Measurements from ENCODE around the gene POLH. TPM values are rescaled to one million over a fixed set of nuclear protein-coding genes. Genes with fewer than 3 reads are reported as not detected.

POLH gene
- 7.1 and 8.1 TPM in 2 replicates for total RNA-seq (2014; rRNA removed; shearing (Covaris generic))

DNA sequence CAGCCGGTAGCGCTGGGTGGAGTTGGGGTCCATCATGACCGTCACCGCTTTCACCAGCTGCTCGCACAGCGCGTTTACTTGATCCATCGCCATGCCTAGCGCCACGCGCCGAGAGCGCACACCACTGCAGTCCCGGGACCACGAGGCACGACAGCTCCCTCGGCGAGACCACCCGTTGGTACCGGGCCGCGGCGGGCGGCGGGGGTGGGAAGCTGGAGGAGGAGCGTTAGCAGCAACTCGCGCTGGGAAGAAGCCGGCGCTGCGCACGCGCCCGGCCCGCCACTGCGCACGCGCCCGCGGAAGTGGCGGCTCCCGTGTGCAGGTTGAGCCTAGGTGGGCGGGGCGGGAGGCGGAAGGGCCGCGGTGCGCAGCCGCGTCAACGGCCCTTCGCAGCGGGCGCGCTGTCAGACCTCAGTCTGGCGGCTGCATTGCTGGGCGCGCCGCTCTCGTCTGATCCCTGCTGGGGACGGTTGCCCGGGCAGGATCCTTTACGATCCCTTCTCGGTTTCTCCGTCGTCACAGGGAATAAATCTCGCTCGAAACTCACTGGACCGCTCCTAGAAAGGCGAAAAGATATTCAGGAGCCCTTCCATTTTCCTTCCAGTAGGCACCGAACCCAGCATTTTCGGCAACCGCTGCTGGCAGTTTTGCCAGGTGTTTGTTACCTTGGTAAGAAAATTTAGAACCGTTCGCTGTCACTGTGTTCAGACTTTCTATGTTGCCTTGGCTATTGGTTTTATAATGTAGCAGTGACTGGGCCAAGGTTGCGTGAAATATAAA lies at the start of gene POLH, which contains the start of gene XPO5:
Gene POLH, plus strand, starts transcription at position 414 of the 780 bp plus-strand sequence. CDS start 6,135 bp downstream, outside the sequence.
Gene XPO5, minus strand, starts transcription at position 267 of the 780 bp plus-strand sequence. Its CDS starts 174 bp downstream, at position 93.

DNA sequence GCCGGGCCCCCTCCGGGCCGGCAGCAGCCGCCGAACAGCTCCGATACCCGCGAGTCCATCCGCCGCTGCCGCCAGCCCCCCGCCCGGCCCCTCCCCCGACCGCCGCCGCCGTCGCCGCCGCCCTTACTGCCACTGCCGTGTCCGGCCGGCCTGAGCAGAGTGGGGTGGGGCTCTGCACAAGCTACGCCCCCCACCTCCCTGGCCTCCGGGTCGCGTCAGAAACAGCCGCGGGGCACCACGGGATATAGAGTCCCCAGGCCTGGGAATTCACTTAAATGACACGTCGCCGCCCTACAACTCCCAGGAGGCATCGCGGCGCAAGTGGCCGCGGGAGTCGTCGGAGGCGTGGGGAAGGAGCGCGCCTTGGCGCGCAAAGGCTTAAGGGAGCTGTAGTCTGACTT lies 53.1 kb downstream of the POLH start, which contains the start of gene GTPBP2:
Gene GTPBP2, minus strand, starts transcription at position 161 of the 401 bp plus-strand sequence. Its CDS starts 102 bp downstream, at position 59.

DNA sequence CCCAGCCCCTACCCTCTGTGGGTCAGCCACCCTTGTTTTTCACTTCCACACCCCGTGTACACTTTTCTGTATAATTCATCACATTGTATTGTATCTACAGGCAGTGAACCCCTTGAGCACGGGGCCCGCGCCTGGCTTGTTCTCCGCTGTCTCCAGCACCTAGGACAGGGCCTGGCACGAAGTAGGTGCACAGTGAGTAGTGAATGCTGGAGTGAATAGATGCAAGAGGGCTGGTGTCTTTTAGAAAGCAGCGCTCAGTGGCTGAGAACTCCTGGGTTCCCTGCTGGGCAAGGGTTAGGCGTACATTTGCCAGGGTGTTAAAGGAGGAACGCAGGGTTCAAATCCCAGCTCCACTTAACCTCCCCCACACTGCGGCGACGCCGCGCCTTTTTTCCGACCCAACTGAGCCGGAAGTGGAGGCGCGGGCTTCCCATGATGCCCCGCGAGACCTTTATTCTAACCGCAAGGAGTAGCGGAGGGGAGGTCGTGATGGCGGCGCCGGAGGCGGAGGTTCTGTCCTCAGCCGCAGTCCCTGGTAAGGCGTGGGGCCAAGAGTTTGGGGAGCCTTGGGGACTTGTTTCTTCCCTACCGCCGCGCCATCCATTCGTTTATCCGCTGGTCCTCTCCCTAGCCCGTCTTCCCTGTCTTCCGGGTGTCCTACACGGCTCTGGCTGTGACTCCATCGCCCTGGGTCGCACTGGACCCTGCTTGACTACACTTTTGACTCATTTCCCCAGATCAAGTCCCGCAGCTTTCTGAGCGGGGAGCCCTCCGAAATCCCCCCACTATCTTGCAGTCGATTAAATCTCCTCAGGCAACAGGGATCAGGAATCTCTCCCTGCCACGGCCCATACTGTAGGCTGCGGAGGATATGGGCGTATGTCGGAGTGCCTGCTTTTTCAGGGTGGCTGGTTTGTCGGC lies 59.7 kb downstream of the POLH start, which contains the start of gene MAD2L1BP:
Gene MAD2L1BP, plus strand, starts transcription at position 454 of the 921 bp plus-strand sequence. Its CDS starts 36 bp downstream, at position 490.

DNA sequence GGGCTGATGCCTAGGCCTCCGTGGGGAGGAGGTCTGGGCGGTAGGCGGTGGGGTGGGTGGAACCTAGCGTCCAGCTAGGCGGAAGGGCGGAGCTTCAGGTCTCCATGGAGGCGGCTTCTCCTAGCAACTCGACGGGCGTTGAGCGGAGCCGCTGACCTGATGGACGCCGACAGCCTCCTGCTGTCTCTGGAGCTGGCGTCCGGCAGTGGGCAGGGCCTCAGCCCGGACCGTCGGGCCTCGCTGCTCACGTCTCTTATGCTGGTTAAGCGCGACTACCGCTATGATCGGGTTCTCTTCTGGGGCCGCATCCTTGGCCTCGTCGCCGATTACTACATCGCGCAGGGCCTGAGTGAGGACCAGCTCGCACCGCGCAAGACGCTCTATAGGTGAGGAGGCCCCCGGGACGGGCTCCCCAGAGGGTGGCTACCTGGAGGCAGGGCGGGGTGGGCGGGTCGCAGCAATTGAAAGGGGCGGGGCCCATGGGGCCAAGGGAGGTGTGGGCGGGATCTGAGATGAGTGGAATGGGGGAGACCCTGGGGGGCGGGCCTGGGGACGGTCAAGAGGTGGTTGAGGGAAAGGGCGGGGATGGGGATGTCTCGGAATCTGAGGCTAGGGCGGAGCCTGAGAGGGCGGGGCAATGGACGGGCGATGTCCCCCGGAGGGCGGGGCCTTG lies 69.1 kb downstream of the POLH start, which contains the start of gene RSPH9:
Gene RSPH9, plus strand, starts transcription at position 97 of the 673 bp plus-strand sequence. Its CDS starts 63 bp downstream, at position 160.

Small RNA genes within 50 kb of the gene (small RNA-seq; reads per million reads assigned to genes)
- not detected for gene RF00426

Other genes starting within 250 kb of the POLH start
- gene ZNF318, start 206.5 kb upstream of the POLH start, total RNA-seq (2014; rRNA removed; shearing (Covaris generic)): 5.1 and 5.7 TPM in 2 replicates
- gene ABCC10, start 148.6 kb upstream of the POLH start, total RNA-seq (2014; rRNA removed; shearing (Covaris generic)): 7.8 and 17.8 TPM in 2 replicates
- gene DLK2, start 120.6 kb upstream of the POLH start, total RNA-seq (2014; rRNA removed; shearing (Covaris generic)): 4.9 and 7.1 TPM in 2 replicates
- gene TJAP1, start 98.6 kb upstream of the POLH start, total RNA-seq (2014; rRNA removed; shearing (Covaris generic)): 28.4 and 32.4 TPM in 2 replicates
- 0.93 and 1.9 TPM in 2 replicates for gene LRRC73, start 65.8 kb upstream of the POLH start, total RNA-seq (2014; rRNA removed; shearing (Covaris generic))
- 79.7 and 83.5 TPM in 2 replicates for gene YIPF3, start 59.3 kb upstream of the POLH start, total RNA-seq (2014; rRNA removed; shearing (Covaris generic))
- 40.7 and 52.3 TPM in 2 replicates for gene POLR1C, start 59.1 kb upstream of the POLH start, total RNA-seq (2014; rRNA removed; shearing (Covaris generic))
- 44.9 and 45.9 TPM in 2 replicates for gene XPO5, start 147 bp upstream of the POLH start, total RNA-seq (2014; rRNA removed; shearing (Covaris generic))
- gene GTPBP2, start 53.1 kb downstream of the POLH start, total RNA-seq (2014; rRNA removed; shearing (Covaris generic)): 120 and 134 TPM in 2 replicates
- 19.8 and 21.8 TPM in 2 replicates for gene MAD2L1BP, start 59.7 kb downstream of the POLH start, total RNA-seq (2014; rRNA removed; shearing (Covaris generic))
- not detected in 2 replicates for gene RSPH9, start 68.9 kb downstream of the POLH start, total RNA-seq (2014; rRNA removed; shearing (Covaris generic))
- gene MRPS18A, start 111.6 kb downstream of the POLH start, total RNA-seq (2014; rRNA removed; shearing (Covaris generic)): 69.4 and 79.6 TPM in 2 replicates
- 130 and 161 TPM in 2 replicates for gene VEGFA, start 194.0 kb downstream of the POLH start, total RNA-seq (2014; rRNA removed; shearing (Covaris generic))

All from A375 (cell line).